Panc1 (cell line): ENCODE results near the gene USH2A. TPM values are rescaled to one million over a fixed set of nuclear protein-coding genes. Genes with fewer than 3 reads are reported as not detected.

Source experiments
- ATAC-seq: fragments of 200-7000 bp; cut with Tn5 transposase; 2 replicates; pipeline ENCODE4 v1.9.1; 2020; ENCODE audit warnings: mild to moderate bottlenecking, moderate library complexity
- BruUV-seq: library from RNA; stranded (reverse); fragments of 400-500 nt; replicated peaks from 2 replicates; lab custom pipeline; 2021; lab: Mats Ljungman, UMichigan
- CTCF ChIA-PET: fragments of 300-600 bp; sonication (Branson Sonifier 250); formaldehyde crosslinking; loops from one replicate; lab custom pipeline; 2022; ENCODE audit warnings: antibody characterized with exemption; lab: Charles Lee
- POLR2A ChIA-PET: fragments of 300-600 bp; sonication (Branson Sonifier 250); formaldehyde crosslinking; loops from one replicate; lab custom pipeline; 2022; ENCODE audit warnings: antibody characterized with exemption; lab: Charles Lee
- DNase-seq: peaks from one replicate; pipeline ENCODE4 v3.0.0-alpha.2; 2010; ENCODE audit warnings: low read depth, low spot score
- H3K27ac ChIP-seq: 2 replicates; pipeline ENCODE4 v1.5.1; 2011; ENCODE audit warnings: mild to moderate bottlenecking, low read length, inconsistent platforms
- H3K27me3 ChIP-seq: fragments of 200-500 bp; sonication (Bioruptor generic); 2 replicates; pipeline ENCODE4 v1.6.0; 2014; ENCODE audit warnings: low read length, inconsistent platforms; ENCODE audit not compliant: control insufficient read depth, insufficient read depth
- H3K36me3 ChIP-seq: fragments of 200-500 bp; sonication (Bioruptor generic); 2 replicates; pipeline ENCODE4 v1.5.1; 2014; ENCODE audit warnings: inconsistent platforms, mild to moderate bottlenecking, low read length, moderate library complexity; ENCODE audit not compliant: control insufficient read depth, insufficient read depth
- H3K4me1 ChIP-seq: 2 replicates; pipeline ENCODE4 v1.5.1; 2011; ENCODE audit warnings: inconsistent platforms, mild to moderate bottlenecking, low read length, moderate library complexity; ENCODE audit not compliant: control insufficient read depth, insufficient read depth
- H3K4me3 ChIP-seq, 2 experiments: 2 replicates each; pipeline ENCODE4 v1.5.1; 2011 to 2012; ENCODE audit warnings: low read depth in 2 of 2, low read length in 2 of 2, mild to moderate bottlenecking in 2 of 2, inconsistent platforms in 1 of 2, moderate library complexity in 1 of 2
- H3K9me3 ChIP-seq: fragments of 200-500 bp; sonication (Bioruptor generic); 2 replicates; pipeline ENCODE4 v1.5.1; 2014; ENCODE audit warnings: low read depth, mild to moderate bottlenecking, inconsistent platforms, low read length, moderate library complexity; ENCODE audit not compliant: control insufficient read depth, insufficient read depth
- CTCF ChIP-seq: fragments of 450-650 bp; IDR thresholded peaks from 2 replicates; pipeline ENCODE4 v1.5.1; 2017; ENCODE audit warnings: mild to moderate bottlenecking
- POLR2AphosphoS5 ChIP-seq: IDR thresholded peaks from 2 replicates; pipeline ENCODE4 v1.6.1; 2012; ENCODE audit warnings: mild to moderate bottlenecking, low read depth, low read length, moderate library complexity
- REST ChIP-seq, 2 experiments: IDR thresholded peaks; 2 replicates each; pipeline ENCODE4 v1.6.1; 2011 to 2012; ENCODE audit warnings: low read depth in 2 of 2, control low read depth in 1 of 2, low read length in 1 of 2, mild to moderate bottlenecking in 1 of 2, moderate library complexity in 1 of 2; ENCODE audit not compliant: insufficient read depth in 1 of 2
- SIN3A ChIP-seq: IDR thresholded peaks from 2 replicates; pipeline ENCODE4 v1.6.1; 2012; ENCODE audit warnings: low read depth, mild to moderate bottlenecking, low read length, moderate library complexity, borderline replicate concordance; ENCODE audit not compliant: insufficient read depth
- TCF7L2 ChIP-seq: IDR thresholded peaks from 2 replicates; pipeline ENCODE4 v1.6.1; 2011; ENCODE audit warnings: mild to moderate bottlenecking, low read depth, low read length, inconsistent platforms
- in situ Hi-C: cut with HindIII; loops from 2 replicates; pipeline ENCODE4 v1.10.0; 2016; ENCODE audit warnings: low sequenced_read_pairs, low pct_unique_long_range_greater_than_20kb
- intact Hi-C: fragments of 100-400 bp; cut with micrococcal nuclease; formaldehyde crosslinking; loops from one replicate; pipeline ENCODE4 v1.10.0; 2022; ENCODE audit not compliant: unreplicated experiment
- total RNA-seq: library from RNA; stranded (reverse); gene quantifications from one replicate; pipeline ENCODE4 v1.2.1, GENCODE V29; 2021; ENCODE audit not compliant: unreplicated experiment

Gene USH2A
- total RNA-seq, 1 experiment from 2014 or later: not detected

- Histone ChIP-seq H3K4me3 (no peak overlapping the region), H3K4me1 (no peaks in the 10 kb centered on the region), H3K27ac (no peak overlapping the region), H3K27me3 (no peaks in the 10 kb centered on the region), H3K36me3 (peaks cover 15% of the 10 kb centered on the region), H3K9me3 (no peaks in the 10 kb centered on the region)
- ChIA-PET CTCF (no interaction called here), POLR2A (interaction anchor here (0.6 kb wide), 1 partner anchor 39 kb away, joined by 3 read pairs; no protein-coding TSS in a partner anchor)
- intact Hi-C loops: no loop called here
- BruUV-seq: no TSS peak
- DNase-seq: no peak
- ATAC-seq: no peak
- no peak for TF ChIP-seq SIN3A
- no peak for TF ChIP-seq POLR2AphosphoS5
- TF ChIP-seq CTCF: no peak
- TF ChIP-seq REST (IDR thresholded peaks at IDR 0.05; ENCODE audit: insufficient read depth in 1 of 2, low read depth in 2 of 2, low read length in 1 of 2): no peak
- no peak for TF ChIP-seq TCF7L2
- in situ Hi-C loops: no loop called here
Observed at GRCh38 chr1:215623162-215623561, 800.1 kb downstream of the USH2A start.

- in situ Hi-C loops: no loop called here
Observed at GRCh38 chr1:215617979-215618378, 805.3 kb downstream of the USH2A start.

More at GRCh38 chr1:215617979-215618378, 805.3 kb downstream of the USH2A start:
- intact Hi-C loops: no loop called here
- Histone ChIP-seq H3K4me3 (no peak overlapping the region), H3K4me1 (no peaks in the 10 kb centered on the region), H3K36me3 (peaks cover 15% of the 10 kb centered on the region), H3K27me3 (no peaks in the 10 kb centered on the region), H3K27ac (no peak overlapping the region), H3K9me3 (no peaks in the 10 kb centered on the region)
- no peak for DNase-seq
- TF ChIP-seq CTCF (no peak), SIN3A (no peak), TCF7L2 (no peak), POLR2AphosphoS5 (no peak), REST (IDR thresholded peaks at IDR 0.05; ENCODE audit: insufficient read depth in 1 of 2, low read depth in 2 of 2, low read length in 1 of 2) (no peak)
- ATAC-seq: no peak
- BruUV-seq: no TSS peak
- ChIA-PET POLR2A (no interaction called here), CTCF (no interaction called here)
